WTC11 (cell line): ENCODE data around the gene PTPRG. TPM values are rescaled to one million over a fixed set of nuclear protein-coding genes. Genes with fewer than 3 reads are reported as not detected.

ENCODE experiments used
- ATAC-seq: fragments of 200-7000 bp; cut with Tn5 transposase; 2 replicates; pipeline ENCODE4 v1.10.0; 2021; ENCODE audit warnings: mild to moderate bottlenecking, moderate library complexity
- CTCF ChIA-PET: fragments of 300-600 bp; sonication (Branson Sonifier 250); formaldehyde crosslinking; loops from one replicate; lab custom pipeline; 2021; ENCODE audit warnings: antibody characterized with exemption; lab: Charles Lee
- POLR2A ChIA-PET: fragments of 350-600 bp; sonication (Branson Sonifier 250); formaldehyde crosslinking; loops from one replicate; lab custom pipeline; 2021; ENCODE audit warnings: antibody characterized with exemption; lab: Charles Lee
- DNase-seq: peaks from one replicate; pipeline ENCODE4 v3.0.0; 2021; ENCODE audit warnings: low spot score
- H3K27ac Mint-ChIP-seq: 2 replicates; pipeline ENCODE4 v1.8.0; 2021; ENCODE audit warnings: mixed read lengths
- H3K27me3 Mint-ChIP-seq: 2 replicates; pipeline ENCODE4 v1.8.0; 2021; ENCODE audit warnings: low read depth, mild to moderate bottlenecking, moderate library complexity, mixed read lengths
- H3K36me3 Mint-ChIP-seq: 2 replicates; pipeline ENCODE4 v1.8.0; 2021; ENCODE audit warnings: mixed read lengths
- H3K4me1 Mint-ChIP-seq: 2 replicates; pipeline ENCODE4 v1.8.0; 2022; ENCODE audit warnings: mixed read lengths
- H3K4me3 Mint-ChIP-seq: 2 replicates; pipeline ENCODE4 v1.8.0; 2021; ENCODE audit warnings: mild to moderate bottlenecking, moderate library complexity, mixed read lengths
- H3K9me3 Mint-ChIP-seq: 2 replicates; pipeline ENCODE4 v1.8.0; 2021; ENCODE audit warnings: mixed read lengths
- ATF1 ChIP-seq: sonication (generic); formaldehyde crosslinking; IDR thresholded peaks from 2 replicates; pipeline ENCODE4 v1.8.1; 2023; ENCODE audit warnings: mild to moderate bottlenecking, moderate library complexity, missing genetic modification reagents
- CBFB ChIP-seq: sonication (generic); formaldehyde crosslinking; IDR thresholded peaks from 2 replicates; pipeline ENCODE4 v1.8.1; 2022; ENCODE audit warnings: mild to moderate bottlenecking, low read depth, missing genetic modification reagents
- CREM ChIP-seq: sonication (generic); formaldehyde crosslinking; IDR thresholded peaks from 2 replicates; pipeline ENCODE4 v1.8.1; 2022; ENCODE audit warnings: mild to moderate bottlenecking, missing genetic modification reagents, moderate library complexity
- ELF4 ChIP-seq: sonication (generic); formaldehyde crosslinking; IDR thresholded peaks from 2 replicates; pipeline ENCODE4 v1.8.1; 2022; ENCODE audit warnings: low read depth, mild to moderate bottlenecking, moderate library complexity, missing genetic modification reagents
- ERG ChIP-seq: fragments of 250-450 bp; sonication (Bioruptor Pico); IDR thresholded peaks from 2 replicates; pipeline ENCODE4 v1.8.0; 2021; ENCODE audit warnings: mild to moderate bottlenecking
- FOXK1 ChIP-seq: sonication (generic); formaldehyde crosslinking; IDR thresholded peaks from 2 replicates; pipeline ENCODE4 v1.8.0; 2022; ENCODE audit warnings: mild to moderate bottlenecking, moderate library complexity, missing genetic modification reagents
- GRHL2 ChIP-seq: fragments of 250-450 bp; sonication (Bioruptor Pico); IDR thresholded peaks from 2 replicates; pipeline ENCODE4 v1.8.0; 2022; ENCODE audit warnings: mild to moderate bottlenecking, moderate library complexity; ENCODE audit not compliant: insufficient replicate concordance, severe bottlenecking
- IRF2 ChIP-seq: sonication (generic); formaldehyde crosslinking; IDR thresholded peaks from 2 replicates; pipeline ENCODE4 v1.8.0; 2022; ENCODE audit warnings: low read depth, missing genetic modification reagents, borderline replicate concordance
- JAZF1 ChIP-seq: fragments of 250-450 bp; sonication (Bioruptor Pico); IDR thresholded peaks from 2 replicates; pipeline ENCODE4 v1.9.0; 2021; ENCODE audit warnings: moderate library complexity, mild to moderate bottlenecking, inconsistent platforms
- JUN ChIP-seq: sonication (generic); formaldehyde crosslinking; IDR thresholded peaks from 2 replicates; pipeline ENCODE4 v1.8.0; 2023; ENCODE audit warnings: mild to moderate bottlenecking, missing genetic modification reagents
- KAT7 ChIP-seq: sonication (generic); formaldehyde crosslinking; IDR thresholded peaks from 2 replicates; pipeline ENCODE4 v1.8.1; 2023; ENCODE audit warnings: missing genetic modification reagents, mild to moderate bottlenecking, borderline replicate concordance
- NFE2L1 ChIP-seq: sonication (generic); formaldehyde crosslinking; IDR thresholded peaks from 2 replicates; pipeline ENCODE4 v1.8.1; 2023; ENCODE audit warnings: missing genetic modification reagents
- NFYB ChIP-seq: sonication (generic); formaldehyde crosslinking; conservative IDR thresholded peaks from 2 replicates; pipeline ENCODE4 v1.8.0; 2022; ENCODE audit warnings: low read depth, missing genetic modification reagents
- NR2C2 ChIP-seq: sonication (generic); formaldehyde crosslinking; IDR thresholded peaks from 2 replicates; pipeline ENCODE4 v1.8.0; 2022; ENCODE audit warnings: mild to moderate bottlenecking, missing genetic modification reagents
- RELA ChIP-seq: sonication (generic); formaldehyde crosslinking; IDR thresholded peaks from 2 replicates; pipeline ENCODE4 v1.8.1; 2022; ENCODE audit warnings: missing genetic modification reagents, mild to moderate bottlenecking, borderline replicate concordance
- SP1 ChIP-seq: sonication (generic); formaldehyde crosslinking; conservative IDR thresholded peaks from 2 replicates; pipeline ENCODE4 v1.8.1; 2022; ENCODE audit warnings: missing genetic modification reagents
- TEAD1 ChIP-seq: sonication (generic); formaldehyde crosslinking; IDR thresholded peaks from 2 replicates; pipeline ENCODE4 v1.8.0; 2022; ENCODE audit warnings: mild to moderate bottlenecking, missing genetic modification reagents
- ZNF121 ChIP-seq: sonication (generic); formaldehyde crosslinking; IDR thresholded peaks from 2 replicates; pipeline ENCODE4 v1.8.0; 2023; ENCODE audit warnings: missing genetic modification reagents
- ZNF512 ChIP-seq: sonication (generic); formaldehyde crosslinking; IDR thresholded peaks from 2 replicates; pipeline ENCODE4 v1.8.1; 2022; ENCODE audit warnings: missing genetic modification reagents, borderline replicate concordance
- ZNF671 ChIP-seq: fragments of 250-450 bp; sonication (Bioruptor Pico); IDR thresholded peaks from 2 replicates; pipeline ENCODE4 v1.8.0; 2021; ENCODE audit warnings: mild to moderate bottlenecking
- ZSCAN18 ChIP-seq: fragments of 250-450 bp; sonication (Bioruptor Pico); IDR thresholded peaks from 2 replicates; pipeline ENCODE4 v2.1.2; 2022; ENCODE audit warnings: mild to moderate bottlenecking, moderate library complexity
- total RNA-seq: library from RNA; stranded (reverse); gene quantifications from 3 replicates; pipeline ENCODE4 v1.2.3, GENCODE V29; 2021
- TF ChIP-seq, protein P1 (sequence below): sonication (generic); formaldehyde crosslinking; conservative IDR thresholded peaks from 2 replicates; pipeline ENCODE4 v1.8.1; 2023; ENCODE audit warnings: mild to moderate bottlenecking, low read depth, missing genetic modification reagents, moderate library complexity
- TF ChIP-seq, protein P2 (sequence below): sonication (generic); formaldehyde crosslinking; IDR thresholded peaks from 2 replicates; pipeline ENCODE4 v1.8.1; 2023; ENCODE audit warnings: mild to moderate bottlenecking, missing genetic modification reagents
- TF ChIP-seq, protein P3 (sequence below): sonication (generic); formaldehyde crosslinking; IDR thresholded peaks from 2 replicates; pipeline ENCODE4 v1.8.1; 2022; ENCODE audit warnings: mild to moderate bottlenecking, moderate library complexity, missing genetic modification reagents

PTPRG gene
- total RNA-seq, 1 experiment from 2014 or later = 106 TPM

DNA sequence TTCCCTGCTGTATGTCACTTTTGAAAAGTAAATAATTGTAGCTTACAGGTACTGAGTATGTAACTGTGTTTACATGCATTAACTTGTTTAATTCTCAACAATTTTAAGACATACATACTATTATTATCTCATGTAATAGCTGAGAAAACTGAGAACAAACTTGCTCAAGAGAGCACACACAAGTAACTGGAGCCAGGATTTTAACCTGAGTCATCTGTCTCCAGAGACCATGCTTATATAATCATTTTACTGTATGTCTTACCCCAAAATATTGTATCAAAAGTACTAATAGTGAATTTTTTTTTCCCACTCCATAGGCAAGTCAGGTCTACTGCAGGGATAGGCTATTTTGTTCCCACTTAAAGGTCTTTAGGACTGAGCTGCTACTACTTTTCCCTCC, 716.6 kb downstream of the PTPRG start:
- DNase-seq (no peak), ATAC-seq (no peak)
- Mint-ChIP-seq H3K27me3 (no peaks in the 10 kb centered on the region), H3K9me3 (no peaks in the 10 kb centered on the region), H3K36me3 (peaks cover 46% of the 10 kb centered on the region)
- CTCF ChIA-PET = no interaction called here
- POLR2A ChIA-PET = no interaction called here
- TF ChIP-seq, protein P1, sequence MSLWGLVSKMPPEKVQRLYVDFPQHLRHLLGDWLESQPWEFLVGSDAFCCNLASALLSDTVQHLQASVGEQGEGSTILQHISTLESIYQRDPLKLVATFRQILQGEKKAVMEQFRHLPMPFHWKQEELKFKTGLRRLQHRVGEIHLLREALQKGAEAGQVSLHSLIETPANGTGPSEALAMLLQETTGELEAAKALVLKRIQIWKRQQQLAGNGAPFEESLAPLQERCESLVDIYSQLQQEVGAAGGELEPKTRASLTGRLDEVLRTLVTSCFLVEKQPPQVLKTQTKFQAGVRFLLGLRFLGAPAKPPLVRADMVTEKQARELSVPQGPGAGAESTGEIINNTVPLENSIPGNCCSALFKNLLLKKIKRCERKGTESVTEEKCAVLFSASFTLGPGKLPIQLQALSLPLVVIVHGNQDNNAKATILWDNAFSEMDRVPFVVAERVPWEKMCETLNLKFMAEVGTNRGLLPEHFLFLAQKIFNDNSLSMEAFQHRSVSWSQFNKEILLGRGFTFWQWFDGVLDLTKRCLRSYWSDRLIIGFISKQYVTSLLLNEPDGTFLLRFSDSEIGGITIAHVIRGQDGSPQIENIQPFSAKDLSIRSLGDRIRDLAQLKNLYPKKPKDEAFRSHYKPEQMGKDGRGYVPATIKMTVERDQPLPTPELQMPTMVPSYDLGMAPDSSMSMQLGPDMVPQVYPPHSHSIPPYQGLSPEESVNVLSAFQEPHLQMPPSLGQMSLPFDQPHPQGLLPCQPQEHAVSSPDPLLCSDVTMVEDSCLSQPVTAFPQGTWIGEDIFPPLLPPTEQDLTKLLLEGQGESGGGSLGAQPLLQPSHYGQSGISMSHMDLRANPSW = no peak
- TF ChIP-seq ERG (no peak), KAT7 (CRISPR knock-in tag) (no peak), ZSCAN18 (CRISPR knock-in tag) (no peak), ZNF671 (no peak), TEAD1 (CRISPR knock-in tag) (no peak), CREM (CRISPR knock-in tag) (no peak), JUN (no peak), RELA (no peak), FOXK1 (CRISPR knock-in tag) (no peak), ZNF121 (CRISPR knock-in tag) (no peak), JAZF1 (CRISPR knock-in tag) (no peak), NR2C2 (CRISPR knock-in tag) (no peak), ZNF512 (no peak), IRF2 (CRISPR knock-in tag) (no peak)
- TF ChIP-seq, protein P2, sequence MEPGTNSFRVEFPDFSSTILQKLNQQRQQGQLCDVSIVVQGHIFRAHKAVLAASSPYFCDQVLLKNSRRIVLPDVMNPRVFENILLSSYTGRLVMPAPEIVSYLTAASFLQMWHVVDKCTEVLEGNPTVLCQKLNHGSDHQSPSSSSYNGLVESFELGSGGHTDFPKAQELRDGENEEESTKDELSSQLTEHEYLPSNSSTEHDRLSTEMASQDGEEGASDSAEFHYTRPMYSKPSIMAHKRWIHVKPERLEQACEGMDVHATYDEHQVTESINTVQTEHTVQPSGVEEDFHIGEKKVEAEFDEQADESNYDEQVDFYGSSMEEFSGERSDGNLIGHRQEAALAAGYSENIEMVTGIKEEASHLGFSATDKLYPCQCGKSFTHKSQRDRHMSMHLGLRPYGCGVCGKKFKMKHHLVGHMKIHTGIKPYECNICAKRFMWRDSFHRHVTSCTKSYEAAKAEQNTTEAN (CRISPR knock-in tag) = no peak
- TF ChIP-seq, protein P3, sequence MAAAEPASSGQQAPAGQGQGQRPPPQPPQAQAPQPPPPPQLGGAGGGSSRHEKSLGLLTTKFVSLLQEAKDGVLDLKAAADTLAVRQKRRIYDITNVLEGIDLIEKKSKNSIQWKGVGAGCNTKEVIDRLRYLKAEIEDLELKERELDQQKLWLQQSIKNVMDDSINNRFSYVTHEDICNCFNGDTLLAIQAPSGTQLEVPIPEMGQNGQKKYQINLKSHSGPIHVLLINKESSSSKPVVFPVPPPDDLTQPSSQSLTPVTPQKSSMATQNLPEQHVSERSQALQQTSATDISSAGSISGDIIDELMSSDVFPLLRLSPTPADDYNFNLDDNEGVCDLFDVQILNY (CRISPR knock-in tag) = no peak
- TF ChIP-seq, all 79 proteins: peak for 0
- no peak overlapping the region for H3K27ac Mint-ChIP-seq
- H3K4me3 Mint-ChIP-seq = no peak overlapping the region
- H3K4me1 Mint-ChIP-seq = 0 out of 2 replicates have a peak, but pooled peaks cover 2% of the 10 kb centered on the region

DNA sequence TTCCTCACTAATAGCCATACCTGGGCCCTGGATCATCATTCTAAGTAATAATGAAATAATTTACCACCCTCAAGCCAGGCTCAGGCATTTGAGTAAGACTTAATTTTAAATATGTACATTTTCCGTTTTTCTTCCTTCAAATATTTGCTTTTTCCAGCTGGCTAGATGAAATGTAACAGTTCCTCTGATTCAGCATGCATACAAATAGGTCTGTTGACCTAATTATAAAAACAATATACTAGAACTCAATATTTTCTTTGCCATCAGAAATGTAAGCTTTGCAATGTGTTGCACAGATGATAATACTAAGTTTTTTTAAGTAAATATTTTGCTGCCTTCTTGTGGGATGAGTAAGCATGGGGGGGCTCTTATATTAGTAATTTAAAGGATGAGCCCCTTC, 720.4 kb downstream of the PTPRG start:
- no peak overlapping the region for H3K27ac Mint-ChIP-seq
- H3K4me1 Mint-ChIP-seq = 0 out of 2 replicates have a peak, but pooled peaks cover 5% of the 10 kb centered on the region
- no peak overlapping the region for H3K4me3 Mint-ChIP-seq
- no peaks in the 10 kb centered on the region for H3K9me3 Mint-ChIP-seq
- H3K36me3 Mint-ChIP-seq = peaks cover 25% of the 10 kb centered on the region
- DNase-seq (no peak), ATAC-seq (no peak)
- no peaks in the 10 kb centered on the region for H3K27me3 Mint-ChIP-seq
- POLR2A ChIA-PET = no interaction called here
- CTCF ChIA-PET = no interaction called here
- TF ChIP-seq, protein P2 (CRISPR knock-in tag) = no peak
- TF ChIP-seq NFYB (CRISPR knock-in tag) = no peak
- no peak for TF ChIP-seq FOXK1 (CRISPR knock-in tag)
- no peak for TF ChIP-seq CBFB
- no peak for TF ChIP-seq SP1 (CRISPR knock-in tag)
- no peak for TF ChIP-seq ERG
- TF ChIP-seq ATF1 (CRISPR knock-in tag) = no peak
- no peak for TF ChIP-seq NFE2L1 (CRISPR knock-in tag)
- no peak for TF ChIP-seq ELF4 (CRISPR knock-in tag)
- TF ChIP-seq, protein P3 (CRISPR knock-in tag) = no peak
- no peak for TF ChIP-seq GRHL2 (CRISPR knock-in tag)
